K562 (cell line): Measurements from ENCODE around the gene DCUN1D4. TPM values are rescaled to one million over a fixed set of nuclear protein-coding genes. Genes with fewer than 3 reads are reported as not detected.
A peak's percentile ranks its signal among the peaks of the same experiment; 100 is the strongest.

Experiments used
- CHD2 ChIP-seq: IDR thresholded peaks from 2 replicates; pipeline ENCODE4 v1.6.1; 2011; ENCODE audit warnings: low read depth, low read length
- GABPB2 ChIP-seq: fragments of 250-450 bp; sonication (Bioruptor Pico); conservative IDR thresholded peaks from 2 replicates; pipeline ENCODE4 v1.5.1; 2021; ENCODE audit warnings: mild to moderate bottlenecking
- HCFC1 ChIP-seq: IDR thresholded peaks from 2 replicates; pipeline ENCODE4 v1.6.1; 2012; ENCODE audit warnings: low read depth, low read length, improper control_type of control experiment
- MAFK ChIP-seq: IDR thresholded peaks from 2 replicates; pipeline ENCODE4 v1.6.1; 2011; ENCODE audit warnings: low read length, improper control_type of control experiment
- OTX1 ChIP-seq: fragments of 450-650 bp; formaldehyde crosslinking; IDR thresholded peaks from 2 replicates; pipeline ENCODE4 v1.4.0; 2022; ENCODE audit warnings: mild to moderate bottlenecking
- RBM15 ChIP-seq: fragments of 200-400 bp; formaldehyde crosslinking; IDR thresholded peaks from 2 replicates; pipeline ENCODE4 v1.6.1; 2018; ENCODE audit warnings: mild to moderate bottlenecking, low read length, moderate library complexity; ENCODE audit not compliant: insufficient read depth
- SMAD3 ChIP-seq: fragments of 450-650 bp; formaldehyde crosslinking; conservative IDR thresholded peaks from 2 replicates; pipeline ENCODE4 v1.4.0; 2020; ENCODE audit warnings: mild to moderate bottlenecking
- SP1 ChIP-seq: sonication (generic); formaldehyde crosslinking; IDR thresholded peaks from 2 replicates; pipeline ENCODE4 v1.8.1; 2022; ENCODE audit warnings: mild to moderate bottlenecking, missing genetic modification reagents
- STAT5A ChIP-seq: IDR thresholded peaks from 2 replicates; pipeline ENCODE4 v1.6.1; 2012; ENCODE audit warnings: low read length, inconsistent platforms, borderline replicate concordance
- STAT6 ChIP-seq: sonication (generic); formaldehyde crosslinking; IDR thresholded peaks from 2 replicates; pipeline ENCODE4 v1.8.1; 2023; ENCODE audit warnings: mild to moderate bottlenecking, missing genetic modification reagents
- ZBTB2 ChIP-seq: fragments of 450-650 bp; IDR thresholded peaks from 2 replicates; pipeline ENCODE4 v1.6.1; 2016; ENCODE audit warnings: antibody characterized with exemption
- ZNF318 ChIP-seq, 2 experiments: fragments of 450-650 bp; IDR thresholded peaks; 2 replicates each; pipeline ENCODE4 v1.6.1; 2016; ENCODE audit warnings: mild to moderate bottlenecking in 2 of 2, borderline replicate concordance in 1 of 2, low read depth in 1 of 2, moderate library complexity in 1 of 2
- ZNF586 ChIP-seq: fragments of 450-650 bp; formaldehyde crosslinking; conservative IDR thresholded peaks from 2 replicates; pipeline ENCODE4 v1.4.0; 2020; ENCODE audit warnings: mild to moderate bottlenecking, moderate library complexity
- ZNF764 ChIP-seq: fragments of 250-450 bp; sonication (Bioruptor Pico); IDR thresholded peaks from 2 replicates; pipeline ENCODE4 v1.4.0; 2020; ENCODE audit warnings: low read depth, mild to moderate bottlenecking, moderate library complexity
- polyA plus RNA-seq, 8 experiments: library from polyadenylated mRNA; depleted of rRNA in 4 of 8; stranded (reverse) in 5 of 8; unstranded in 3 of 8; fragments of >200 nt; fragmentation: Nextera tagmentation in 2 of 8; fragmentation: Illumina TruSeq in 1 of 8; extraction: Ambion mirVana in 2 of 8; extraction: Trizol in 1 of 8; gene quantifications; 2 replicates each; pipeline versions ENCODE4 v1.2.1 to v1.2.3, GENCODE V29; 2011 to 2014; ENCODE audit warnings: inconsistent platforms in 1 of 8, missing spikeins in 1 of 8
- total RNA-seq, 7 experiments: library from RNA; depleted of rRNA in 6 of 7; stranded (reverse); fragments of >200 nt in 6 of 7; fragmentation: Illumina TruSeq in 2 of 7; extraction: Trizol in 2 of 7; gene quantifications; 2 replicates each; pipeline versions ENCODE4 v1.2.1 to v1.2.3, GENCODE V29; 2011 to 2021; ENCODE audit warnings: low replicate concordance in 1 of 7

The DCUN1D4 gene
- total and polyA plus RNA-seq, 9 of the 15 experiments (the other 6 are each of a cell fraction or from before 2014, with no cell fraction given) = 15.1 to 73.5 (median 23.0) TPM

GRCh38 chr4:51842554-51843308 lies at the start of gene DCUN1D4 (continued):
- peak; percentile 84 for TF ChIP-seq CHD2
- TF ChIP-seq OTX1 = no peak
- TF ChIP-seq ZNF586 (CRISPR knock-in tag) = no peak
- no peak for TF ChIP-seq GABPB2 (CRISPR knock-in tag)
- TF ChIP-seq ZNF764 (CRISPR knock-in tag) = no peak
- no peak for TF ChIP-seq STAT6 (CRISPR knock-in tag)
- TF ChIP-seq RBM15 = no peak
- TF ChIP-seq ZNF318 (IDR thresholded peaks at IDR 0.05; ENCODE audit: borderline replicate concordance in 1 of 2, low read depth in 1 of 2) = no peak
- peak; percentile 43; the same call in 1 of the 2 replicates for TF ChIP-seq HCFC1
- TF ChIP-seq SMAD3 (CRISPR knock-in tag) = no peak
- no peak for TF ChIP-seq MAFK
- TF ChIP-seq ZBTB2 = no peak
- peak; percentile 85 for TF ChIP-seq SP1 (CRISPR knock-in tag)
- no peak for TF ChIP-seq STAT5A
